NCI-H2081 (cell line): ENCODE data around the gene POLA1.

Source experiments
- DNase-seq, 2 experiments: peaks; one replicate each; lab custom pipeline; 2025; lab: John Stamatoyannopoulos, UW

Gene POLA1

GRCh38 chrX:24877854-24878650, 184.3 kb downstream of the POLA1 start:
- DNase-seq = peak in 1 of 2 experiments; percentile 30

- DNase-seq = no peak
Measured at GRCh38 chrX:24879679-24880078, 186.0 kb downstream of the POLA1 start.

- DNase-seq = no peak
Measured at GRCh38 chrX:24886916-24887315, 193.2 kb downstream of the POLA1 start.

GRCh38 chrX:24890677-24891076, 197.0 kb downstream of the POLA1 start:
- DNase-seq = no peak

- DNase-seq = peak; percentile 55 to 87
Measured at GRCh38 chrX:24899391-24899790, 205.7 kb downstream of the POLA1 start.

GRCh38 chrX:24900234-24900633, 206.5 kb downstream of the POLA1 start:
- no peak for DNase-seq

- no peak for DNase-seq
Measured at GRCh38 chrX:24902806-24903205, 209.1 kb downstream of the POLA1 start.

- DNase-seq = no peak
Measured at GRCh38 chrX:24918715-24919114, 225.0 kb downstream of the POLA1 start.

GRCh38 chrX:24920769-24921168, 227.1 kb downstream of the POLA1 start:
- DNase-seq = no peak

- DNase-seq = no peak
Measured at GRCh38 chrX:24925430-24925829, 231.7 kb downstream of the POLA1 start.

GRCh38 chrX:24927372-24927771, 233.7 kb downstream of the POLA1 start:
- DNase-seq = no peak

- DNase-seq = peak; percentile 86 to 97
Measured at GRCh38 chrX:24928114-24928513, 234.4 kb downstream of the POLA1 start.

- no peak for DNase-seq
Measured at GRCh38 chrX:24934279-24934678, 240.6 kb downstream of the POLA1 start.

GRCh38 chrX:24945009-24945408, 251.3 kb downstream of the POLA1 start:
- no peak for DNase-seq

GRCh38 chrX:24946369-24946768, 252.7 kb downstream of the POLA1 start:
- no peak for DNase-seq

GRCh38 chrX:24954732-24955131, 261.0 kb downstream of the POLA1 start:
- no peak for DNase-seq

GRCh38 chrX:24955372-24955930, 261.7 kb downstream of the POLA1 start:
- no peak for DNase-seq

- DNase-seq = no peak
Measured at GRCh38 chrX:24956828-24957227, 263.1 kb downstream of the POLA1 start.

- no peak for DNase-seq
Measured at GRCh38 chrX:24961809-24962208, 268.1 kb downstream of the POLA1 start.

- no peak for DNase-seq
Measured at GRCh38 chrX:24963823-24964222, 270.1 kb downstream of the POLA1 start.

GRCh38 chrX:24965372-24965771, 271.7 kb downstream of the POLA1 start:
- no peak for DNase-seq

- DNase-seq = no peak
Measured at GRCh38 chrX:24969812-24970211, 276.1 kb downstream of the POLA1 start.

GRCh38 chrX:24979081-24979480, 285.4 kb downstream of the POLA1 start:
- DNase-seq = no peak

GRCh38 chrX:24981030-24981429, 287.3 kb downstream of the POLA1 start:
- no peak for DNase-seq
